ENCODE data around the gene TEC. TPM values are rescaled to one million over a fixed set of nuclear protein-coding genes. Genes with fewer than 3 reads are reported as not detected.

The TEC gene
- total and polyA plus RNA-seq, 9 of the 15 experiments (the other 6 are each of a cell fraction or from before 2014, with no cell fraction given): 5.3 to 14.7 (median 8.8) TPM

- Histone ChIP-seq H3K36me3 (ENCODE audit: control insufficient read depth, insufficient read depth, low read length) (peaks cover 54% of the 10 kb centered on the region), H2AFZ (ENCODE audit: low read depth, low read length) (no peak overlapping the region), H3K27me3 (ENCODE audit: control insufficient read depth in 2 of 2, insufficient read depth in 2 of 2, low read length in 2 of 2) (no peaks in the 10 kb centered on the region), H3K27ac (ENCODE audit: extremely low read depth, low read depth, low read length) (no peak overlapping the region), H3K9me1 (ENCODE audit: control insufficient read depth, insufficient read depth, low read length) (no peaks in the 10 kb centered on the region), H3K4me3 (no peak overlapping the region), H3K4me2 (ENCODE audit: insufficient read depth, low read length) (no peak overlapping the region), H3K9me3 (replicated peaks; ENCODE audit: control insufficient read depth, insufficient read depth, low read depth, low read length) (no peaks in the 10 kb centered on the region), H4K20me1 (replicated peaks; ENCODE audit: control insufficient read depth, insufficient read depth, low read length) (no peaks in the 10 kb centered on the region), H3K4me1 (replicated peaks in 1 of 2; ENCODE audit: control insufficient read depth in 2 of 2, insufficient read depth in 2 of 2, low read length in 2 of 2) (no peaks in the 10 kb centered on the region), H3K79me2 (ENCODE audit: control insufficient read depth, insufficient read depth, low read length) (no peaks in the 10 kb centered on the region), H3K9ac (ENCODE audit: insufficient read depth in 1 of 2, low read depth in 2 of 2, low read length in 2 of 2) (no peak overlapping the region)
- in situ Hi-C loops (cut with MboI) (loop anchor here (10.0 kb wide), 1 partner anchor 127 kb away; no protein-coding TSS in a partner anchor), intact Hi-C loops (cut with micrococcal nuclease) (no loop called here)
- ATAC-seq (no peak), DNase-seq (ENCODE audit: extremely low read depth in 1 of 4, low spot score in 3 of 4) (no peak), FAIRE-seq (no peak)
- CTCF ChIA-PET (ENCODE audit: low intra/inter-chr PET ratio): no interaction called here
- TF ChIP-seq ZNF146 (CRISPR knock-in tag; IDR thresholded peaks at IDR 0.05; ENCODE audit: unreplicated experiment) (no peak), CEBPB (tag; IDR thresholded peaks at IDR 0.05) (peak; percentile 70), SFPQ (IDR thresholded peaks at IDR 0.05; ENCODE audit: low read depth, low read length) (no peak), E2F1 (CRISPR knock-in tag; IDR thresholded peaks at IDR 0.05) (no peak), CEBPG (CRISPR knock-in tag; IDR thresholded peaks at IDR 0.05) (no peak), CEBPG (tag; conservative IDR thresholded peaks at IDR 0.05 in 1 of 2, IDR thresholded peaks at IDR 0.05 in 1 of 2) (peak in 1 of 2 experiments; percentile 48; a peak in 2 of 4 replicates), CHD4 (IDR thresholded peaks at IDR 0.05; ENCODE audit: insufficient read depth, insufficient replicate concordance, low read depth, low read length, poor library complexity, severe bottlenecking) (no peak), FOXM1 (IDR thresholded peaks at IDR 0.05; ENCODE audit: low read depth) (no peak), FOXM1 (CRISPR knock-in tag; IDR thresholded peaks at IDR 0.05; ENCODE audit: low read depth) (no peak)
- WGBS (ENCODE audit: insufficient coverage, low coverage, missing lambda C conversion rate): 95% methylated on average over 1 of the region's 1 CpG
- POLR2A ChIA-PET: no interaction called here
- no TSS peak for BruUV-seq (replicated peaks)
Observed at GRCh38 chr4:48147621-48148020, 122.0 kb downstream of the TEC start.

Data from K562 (cell line).